ENCODE measurements around the gene ZMYM2. TPM values are rescaled to one million over a fixed set of nuclear protein-coding genes. Genes with fewer than 3 reads are reported as not detected.

The ZMYM2 gene
- total RNA-seq, 2 donors from 2014 or later: 86.4 to 103 TPM

Other genes with a start within 250 kb of the ZMYM2 start
- gene PSPC1, start 175.8 kb upstream of the ZMYM2 start, total RNA-seq: 10 to 100 TPM; 51.0 to 52.7 TPM
- gene ZMYM5, start 95.1 kb upstream of the ZMYM2 start, total RNA-seq: 10 to 100 TPM; 23.6 to 29.0 TPM
- gene GJA3, start 202.3 kb downstream of the ZMYM2 start, total RNA-seq: under 1 TPM; 0.67 to 0.74 TPM
- gene GJB2, start 234.2 kb downstream of the ZMYM2 start, total RNA-seq: 1 to 10 TPM; 1.8 to 5.9 TPM

Measured in activated T-cell treated with anti-CD3 and anti-CD28 coated beads, Interleukin-2, amount 50 U/mL, for 72 hours (primary cell).